Liver (tissue), 3 donors: ENCODE results near the gene GALNT9.

Experiments used
- CTCF ChIP-seq: fragments of 150-350 bp; IDR thresholded peaks from 2 replicates; pipeline ENCODE4 v1.5.1; 2017; ENCODE audit warnings: improper control_type of control experiment, low read depth, low read length; ENCODE audit not compliant: missing input control
- GABPA ChIP-seq, 2 donors: IDR thresholded peaks in 1 of 2; conservative IDR thresholded peaks in 1 of 2; 2 replicates each; pipeline ENCODE4 v1.6.1; 2016; ENCODE audit warnings: antibody characterized with exemption in 2 of 2, mild to moderate bottlenecking in 1 of 2, moderate library complexity in 1 of 2
- RAD21 ChIP-seq, 2 donors: IDR thresholded peaks; 2 replicates each; pipeline ENCODE4 v1.6.1; 2016; ENCODE audit warnings: antibody characterized with exemption in 2 of 2, mild to moderate bottlenecking in 2 of 2
- REST ChIP-seq: IDR thresholded peaks from 2 replicates; pipeline ENCODE4 v1.6.1; 2016; ENCODE audit warnings: antibody characterized with exemption, mild to moderate bottlenecking
- YY1 ChIP-seq: IDR thresholded peaks from 2 replicates; pipeline ENCODE4 v1.6.1; 2016; ENCODE audit warnings: antibody characterized with exemption, mild to moderate bottlenecking
- donor health status: healthy.
- donor health status: healthy.

GRCh38 chr12:132227782-132228475 is 101.5 kb downstream of the GALNT9 start:
- no peak for TF ChIP-seq CTCF
- TF ChIP-seq RAD21 (IDR thresholded peaks at IDR 0.05): no peak
- no peak for TF ChIP-seq GABPA (IDR thresholded peaks at IDR 0.05 in 1 of 2, conservative IDR thresholded peaks at IDR 0.05 in 1 of 2)
- no peak for TF ChIP-seq YY1
- TF ChIP-seq REST: no peak
